ENCODE measurements around the gene FLVCR1. TPM values are rescaled to one million over a fixed set of nuclear protein-coding genes. Genes with fewer than 3 reads are reported as not detected.

The FLVCR1 gene
- total RNA-seq, 1 experiment from 2014 or later = 17.0 TPM

- no peak for DNase-seq (ENCODE audit: low spot score)
These were observed 87.0 kb downstream of the FLVCR1 start for GRCh38 chr1:212945056-212945455.

GRCh38 chr1:212945463-212946160 lies 87.5 kb downstream of the FLVCR1 start:
- DNase-seq (ENCODE audit: low spot score) = no peak

- no peak for DNase-seq (ENCODE audit: low spot score)
These were observed 88.8 kb downstream of the FLVCR1 start for GRCh38 chr1:212946872-212947271.

Other genes with a start within 250 kb of the FLVCR1 start
- 0.86 and 1.0 TPM in 2 replicates for gene ATF3, start 249.5 kb upstream of the FLVCR1 start, total RNA-seq (2014; rRNA removed; shearing (Covaris generic))
- 1.6 and 2.1 TPM in 2 replicates for gene BATF3, start 158.4 kb upstream of the FLVCR1 start, total RNA-seq (2014; rRNA removed; shearing (Covaris generic))
- 68.7 and 107 TPM in 2 replicates for gene NSL1, start 66.5 kb upstream of the FLVCR1 start, total RNA-seq (2014; rRNA removed; shearing (Covaris generic))
- 26.0 and 32.9 TPM in 2 replicates for gene TATDN3, start 66.4 kb upstream of the FLVCR1 start, total RNA-seq (2014; rRNA removed; shearing (Covaris generic))
- gene SPATA45, start 10.6 kb upstream of the FLVCR1 start, total RNA-seq (2014; rRNA removed; shearing (Covaris generic)) = 1.5 TPM in 1 of 2 replicates, not detected in the other
- 1.9 and 2.9 TPM in 2 replicates for gene VASH2, start 92.3 kb downstream of the FLVCR1 start, total RNA-seq (2014; rRNA removed; shearing (Covaris generic))
- 71.1 and 83.0 TPM in 2 replicates for gene ANGEL2, start 157.6 kb downstream of the FLVCR1 start, total RNA-seq (2014; rRNA removed; shearing (Covaris generic))
- gene RPS6KC1, start 193.0 kb downstream of the FLVCR1 start, total RNA-seq (2014; rRNA removed; shearing (Covaris generic)) = 31.3 and 32.7 TPM in 2 replicates

All from A172 (cell line).